ENCODE measurements around the gene CDCA4. TPM values are rescaled to one million over a fixed set of nuclear protein-coding genes. Genes with fewer than 3 reads are reported as not detected.
A peak's percentile ranks its signal among the peaks of the same experiment; 100 is the strongest.

Gene CDCA4
- total RNA-seq, 1 donor from 2014 or later = 40.1 TPM

GRCh38 chr14:104968541-104969401, 52.1 kb downstream of the CDCA4 start:
- H3K27ac Mint-ChIP-seq (ENCODE audit: unreplicated experiment) = no peak overlapping the region
- no peaks in the 10 kb centered on the region for H3K9me3 Mint-ChIP-seq (ENCODE audit: unreplicated experiment)
- no peak for TF ChIP-seq CTCF (IDR thresholded peaks at IDR 0.05; ENCODE audit: unreplicated experiment)
- no peak for DNase-seq (ENCODE audit: low spot score)
- no peak overlapping the region for H3K4me3 Mint-ChIP-seq (ENCODE audit: unreplicated experiment)
- peaks cover 11% of the 10 kb centered on the region for H3K27me3 Mint-ChIP-seq (ENCODE audit: unreplicated experiment)
- H3K36me3 Mint-ChIP-seq (ENCODE audit: low read depth, unreplicated experiment) = no peaks in the 10 kb centered on the region
- H3K4me1 Mint-ChIP-seq (ENCODE audit: unreplicated experiment) = peaks cover 12% of the 10 kb centered on the region

- DNase-seq (ENCODE audit: low spot score) = peak; percentile 58
- Mint-ChIP-seq H3K9me3 (ENCODE audit: unreplicated experiment) (no peaks in the 10 kb centered on the region), H3K4me1 (ENCODE audit: unreplicated experiment) (peaks cover 12% of the 10 kb centered on the region), H3K4me3 (ENCODE audit: unreplicated experiment) (no peak overlapping the region), H3K36me3 (ENCODE audit: low read depth, unreplicated experiment) (no peaks in the 10 kb centered on the region), H3K27ac (ENCODE audit: unreplicated experiment) (no peak overlapping the region), H3K27me3 (ENCODE audit: unreplicated experiment) (peaks cover 11% of the 10 kb centered on the region)
- TF ChIP-seq CTCF (IDR thresholded peaks at IDR 0.05; ENCODE audit: unreplicated experiment) = no peak
Measured at GRCh38 chr14:104968153-104968527, 52.7 kb downstream of the CDCA4 start.

DNA sequence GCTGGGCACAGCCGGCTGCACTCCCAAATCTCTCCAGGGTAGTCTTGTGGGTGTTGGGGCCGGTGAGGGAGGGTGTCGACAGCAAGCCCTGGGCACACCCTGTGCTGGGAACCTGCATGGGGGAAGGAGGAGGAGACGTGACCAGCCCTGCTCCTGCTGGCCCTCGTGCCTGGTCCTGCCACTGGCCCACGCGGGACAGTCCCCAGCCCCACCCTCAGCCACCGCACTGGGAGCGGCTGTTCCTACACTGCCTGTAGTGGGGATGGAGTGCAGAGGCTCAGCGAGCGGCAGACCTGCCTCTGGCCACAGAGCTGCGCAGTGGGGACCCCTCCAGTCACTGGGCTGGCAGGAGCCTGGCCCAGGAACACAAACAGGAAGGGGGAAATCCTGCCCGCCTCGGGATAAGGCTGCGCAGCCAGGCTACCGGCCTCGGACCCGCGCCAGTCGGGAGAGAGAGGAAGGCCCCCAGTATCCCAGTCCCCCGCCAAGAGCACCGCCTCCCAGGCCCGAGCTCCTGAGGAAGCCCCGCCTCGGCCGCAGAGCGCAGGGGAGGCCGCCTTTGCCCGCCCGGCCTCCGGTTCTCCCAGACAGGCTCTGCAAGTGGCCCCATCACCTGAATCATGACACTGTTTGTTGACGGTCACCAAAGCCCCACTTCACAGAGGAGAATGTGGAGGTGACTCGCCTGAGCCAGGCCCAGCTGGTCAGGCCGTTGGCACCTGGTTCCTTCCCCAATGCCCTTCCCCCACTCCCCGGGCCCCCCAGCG, 53.3 kb downstream of the CDCA4 start:
- Mint-ChIP-seq H3K4me3 (ENCODE audit: unreplicated experiment) (no peak overlapping the region), H3K27me3 (ENCODE audit: unreplicated experiment) (peaks cover 11% of the 10 kb centered on the region), H3K36me3 (ENCODE audit: low read depth, unreplicated experiment) (no peaks in the 10 kb centered on the region), H3K4me1 (ENCODE audit: unreplicated experiment) (peaks cover 12% of the 10 kb centered on the region), H3K27ac (ENCODE audit: unreplicated experiment) (no peak overlapping the region), H3K9me3 (ENCODE audit: unreplicated experiment) (no peaks in the 10 kb centered on the region)
- peak; percentile 75 for DNase-seq (ENCODE audit: low spot score)
- TF ChIP-seq CTCF (IDR thresholded peaks at IDR 0.05; ENCODE audit: unreplicated experiment) = no peak

- Mint-ChIP-seq H3K4me3 (ENCODE audit: unreplicated experiment) (no peak overlapping the region), H3K27me3 (ENCODE audit: unreplicated experiment) (peaks cover 11% of the 10 kb centered on the region), H3K27ac (ENCODE audit: unreplicated experiment) (no peak overlapping the region)
Measured at GRCh38 chr14:104966981-104967385, 53.9 kb downstream of the CDCA4 start.

More at GRCh38 chr14:104966981-104967385, 53.9 kb downstream of the CDCA4 start:
- no peak for TF ChIP-seq CTCF (IDR thresholded peaks at IDR 0.05; ENCODE audit: unreplicated experiment)
- no peaks in the 10 kb centered on the region for H3K36me3 Mint-ChIP-seq (ENCODE audit: low read depth, unreplicated experiment)
- H3K9me3 Mint-ChIP-seq (ENCODE audit: unreplicated experiment) = no peaks in the 10 kb centered on the region
- peaks cover 12% of the 10 kb centered on the region for H3K4me1 Mint-ChIP-seq (ENCODE audit: unreplicated experiment)
- DNase-seq (ENCODE audit: low spot score) = no peak
